Left lung (tissue), 10 donors: ENCODE data around the gene COL9A2. TPM values are rescaled to one million over a fixed set of nuclear protein-coding genes. Genes with fewer than 3 reads are reported as not detected.
A peak's percentile ranks its signal among the peaks of the same experiment; 100 is the strongest.

Experiments
- ATAC-seq: fragments of 200-7000 bp; cut with Tn5 transposase; one replicate; pipeline ENCODE4 v1.9.1; 2020; ENCODE audit warnings: moderate library complexity
- DNase-seq, 4 donors: peaks; one replicate each; pipeline ENCODE4 v3.0.0-alpha.2; 2013 to 2020
- H3K27ac ChIP-seq, 2 donors: fragments of 200-600 bp; sonication (generic) in 1 of 2; one replicate each; pipeline versions ENCODE4 v1.5.0 to v1.8.0; 2020 to 2021
- H3K27me3 ChIP-seq, 2 donors: fragments of 200-600 bp; sonication (generic) in 1 of 2; one replicate each; pipeline versions ENCODE4 v1.5.0 to v1.8.0; 2020 to 2021
- H3K36me3 ChIP-seq, 2 donors: fragments of 200-600 bp; sonication (generic) in 1 of 2; one replicate each; pipeline versions ENCODE4 v1.5.0 to v1.8.0; 2020 to 2021
- H3K4me1 ChIP-seq, 2 donors: fragments of 200-600 bp; one replicate each; pipeline ENCODE4 v1.8.0; 2021
- H3K4me3 ChIP-seq, 2 donors: fragments of 200-600 bp; sonication (generic) in 1 of 2; one replicate each; pipeline versions ENCODE4 v1.5.0 to v1.8.0; 2020 to 2021; ENCODE audit warnings: mild to moderate bottlenecking in 1 of 2
- H3K9me3 ChIP-seq, 2 donors: fragments of 200-600 bp; sonication (generic) in 1 of 2; one replicate each; pipeline versions ENCODE4 v1.5.0 to v1.8.0; 2020 to 2021
- intact Hi-C, 2 donors: fragments of 100-400 bp; cut with DNase I; formaldehyde crosslinking; loops; one replicate each; pipeline versions ENCODE4 v1.11.2 to v1.14.2; 2022
- polyA plus RNA-seq, 6 donors: library from polyadenylated mRNA; unstranded; fragments of 120-200 nt; gene quantifications; one replicate each; pipeline ENCODE4 v1.2.1, GENCODE V29; 2013; ENCODE audit not compliant: insufficient read length in 6 of 6
- total RNA-seq, 2 donors: library from RNA; stranded (reverse); fragmentation: NEBNext Ultra II Directional; extraction: Animal tissue kit (Norgen Biotek cat#: 25700); gene quantifications; one replicate each; pipeline ENCODE4 v1.2.1, GENCODE V29; 2021
- TF ChIP-seq, protein P1 (sequence below), 2 donors: fragments of 200-600 bp; sonication (generic) in 1 of 2; IDR thresholded peaks; one replicate each; pipeline versions ENCODE4 v1.5.0 to v1.8.0; 2021; ENCODE audit warnings: antibody characterized with exemption in 2 of 2
- donor health status: DM: no; HTN: yes; CAD: no.
- donor health status: DM: no; HTN: no; CAD: no.

Gene COL9A2
- total and polyA plus RNA-seq, 8 donors: 1.1 to 29.7 (median 19.9) TPM

DNA sequence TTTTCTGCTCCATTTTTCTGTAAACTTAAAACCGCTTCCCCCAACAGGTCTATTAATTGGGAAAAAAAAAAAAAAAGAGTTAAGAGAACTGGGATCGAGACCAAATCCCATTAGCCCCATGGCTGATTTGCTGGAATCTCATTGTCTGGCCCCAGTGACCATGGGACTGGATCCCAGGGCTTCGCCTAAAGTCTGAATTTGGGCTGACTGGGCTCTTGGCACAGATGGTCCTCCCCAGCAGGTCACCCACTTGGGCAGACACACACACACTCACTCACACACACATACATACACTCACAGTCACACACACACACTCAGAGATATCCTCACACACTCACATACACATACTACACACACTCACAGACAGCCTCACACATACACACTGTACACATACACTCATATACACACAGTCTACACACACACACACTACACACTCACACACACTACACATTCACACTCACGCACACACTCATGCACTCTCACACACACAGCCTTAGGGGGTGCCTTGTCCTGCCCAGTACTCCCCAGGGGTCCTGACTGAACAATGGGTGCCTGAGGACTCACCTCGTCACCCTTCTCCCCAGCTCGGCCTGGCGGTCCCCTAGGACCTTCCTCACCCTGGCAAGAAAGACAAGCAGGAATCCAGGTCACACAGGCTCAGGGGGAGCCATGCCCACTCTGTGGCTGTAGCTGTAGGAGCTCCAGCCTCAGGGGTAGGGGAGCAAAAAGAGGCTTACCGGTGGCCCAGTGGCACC, 7.5 kb downstream of the COL9A2 start:
- ATAC-seq (no peak), DNase-seq (peak in 2 of 4 donors; percentile 40 to 48)
- Histone ChIP-seq H3K4me3 (no peak overlapping the region), H3K27me3 (peaks cover 0 to 8% of the 10 kb centered on the region in 2 donors), H3K9me3 (no peaks in the 10 kb centered on the region), H3K4me1 (peaks cover under 1 to 14% of the 10 kb centered on the region in 2 donors), H3K27ac (no peak overlapping the region), H3K36me3 (no peaks in the 10 kb centered on the region)
- intact Hi-C loops: no loop called here
- TF ChIP-seq, protein P1, sequence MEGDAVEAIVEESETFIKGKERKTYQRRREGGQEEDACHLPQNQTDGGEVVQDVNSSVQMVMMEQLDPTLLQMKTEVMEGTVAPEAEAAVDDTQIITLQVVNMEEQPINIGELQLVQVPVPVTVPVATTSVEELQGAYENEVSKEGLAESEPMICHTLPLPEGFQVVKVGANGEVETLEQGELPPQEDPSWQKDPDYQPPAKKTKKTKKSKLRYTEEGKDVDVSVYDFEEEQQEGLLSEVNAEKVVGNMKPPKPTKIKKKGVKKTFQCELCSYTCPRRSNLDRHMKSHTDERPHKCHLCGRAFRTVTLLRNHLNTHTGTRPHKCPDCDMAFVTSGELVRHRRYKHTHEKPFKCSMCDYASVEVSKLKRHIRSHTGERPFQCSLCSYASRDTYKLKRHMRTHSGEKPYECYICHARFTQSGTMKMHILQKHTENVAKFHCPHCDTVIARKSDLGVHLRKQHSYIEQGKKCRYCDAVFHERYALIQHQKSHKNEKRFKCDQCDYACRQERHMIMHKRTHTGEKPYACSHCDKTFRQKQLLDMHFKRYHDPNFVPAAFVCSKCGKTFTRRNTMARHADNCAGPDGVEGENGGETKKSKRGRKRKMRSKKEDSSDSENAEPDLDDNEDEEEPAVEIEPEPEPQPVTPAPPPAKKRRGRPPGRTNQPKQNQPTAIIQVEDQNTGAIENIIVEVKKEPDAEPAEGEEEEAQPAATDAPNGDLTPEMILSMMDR (IDR thresholded peaks at IDR 0.05): no peak

DNA sequence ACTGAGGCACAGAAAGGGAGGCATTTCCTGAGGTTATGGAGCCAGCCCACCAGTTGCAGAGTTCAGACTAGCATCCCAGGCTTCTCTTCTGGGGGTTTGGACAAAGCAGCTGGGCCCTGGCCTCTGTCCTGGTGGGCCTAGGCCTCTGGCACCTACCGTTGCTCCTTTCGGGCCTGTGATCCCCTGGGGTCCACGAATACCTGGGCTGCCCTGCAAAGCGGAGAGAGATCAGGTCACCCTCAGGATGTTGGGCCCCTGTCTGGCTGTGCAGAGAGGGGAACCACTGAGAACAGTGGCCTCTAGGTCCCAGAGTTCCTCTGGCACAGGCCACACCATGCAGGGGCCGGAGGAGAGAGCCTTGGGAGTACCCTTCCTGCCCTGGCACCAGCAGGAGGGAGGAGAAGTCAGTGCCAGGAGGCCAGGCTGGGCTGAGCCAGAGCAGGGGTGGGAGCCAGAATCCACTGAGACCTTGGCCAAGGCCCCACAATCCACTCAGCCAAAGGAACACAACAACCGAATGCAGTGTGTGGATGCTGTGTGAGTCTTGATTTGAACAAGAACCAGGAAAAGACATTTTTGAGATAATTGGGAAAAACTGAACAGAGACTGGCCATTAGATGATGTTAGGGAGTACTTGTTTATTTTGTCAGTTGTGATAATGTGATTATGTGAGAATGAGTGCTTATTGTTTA, 8.9 kb downstream of the COL9A2 start:
- H3K27me3 ChIP-seq: peaks cover 0 to 12% of the 10 kb centered on the region in 2 donors
- intact Hi-C loops: no loop called here
- no peaks in the 10 kb centered on the region for H3K9me3 ChIP-seq
- no peak overlapping the region for H3K4me3 ChIP-seq
- peaks cover 0 to 14% of the 10 kb centered on the region in 2 donors for H3K4me1 ChIP-seq
- no peaks in the 10 kb centered on the region for H3K36me3 ChIP-seq
- peak in 2 of 4 donors; percentile 50 to 64 for DNase-seq
- H3K27ac ChIP-seq: peak overlapping the region in 1 of 2 donors; percentile 39
- no peak for ATAC-seq
- TF ChIP-seq, protein P1 (IDR thresholded peaks at IDR 0.05): no peak

DNA sequence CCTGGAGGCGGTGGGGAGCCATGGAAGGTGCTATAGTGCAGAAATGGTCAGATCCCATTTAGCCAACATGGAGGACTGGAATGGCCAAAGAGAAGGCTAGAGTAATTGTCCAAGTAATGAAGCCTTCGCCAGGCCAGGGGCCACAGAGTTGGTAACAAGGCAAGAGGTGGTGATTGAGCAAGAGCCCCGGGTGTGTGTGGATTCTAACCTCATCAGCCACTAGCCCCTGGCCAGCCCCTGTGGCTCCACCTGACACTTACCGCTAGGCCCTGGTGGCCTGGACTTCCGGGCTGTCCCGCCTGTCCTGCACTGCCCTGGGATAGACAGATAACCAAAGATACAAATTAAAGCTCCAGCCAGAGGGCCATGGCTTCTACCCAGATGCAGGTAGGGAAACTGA, 9.9 kb downstream of the COL9A2 start:
- no peak for DNase-seq
- no peak for ATAC-seq
- Histone ChIP-seq H3K4me3 (no peak overlapping the region), H3K27me3 (peaks cover 0 to 12% of the 10 kb centered on the region in 2 donors), H3K9me3 (no peaks in the 10 kb centered on the region), H3K27ac (no peak overlapping the region), H3K4me1 (peaks cover 0 to 6% of the 10 kb centered on the region in 2 donors), H3K36me3 (no peaks in the 10 kb centered on the region)
- intact Hi-C loops: no loop called here
- TF ChIP-seq, protein P1 (IDR thresholded peaks at IDR 0.05): no peak

DNA sequence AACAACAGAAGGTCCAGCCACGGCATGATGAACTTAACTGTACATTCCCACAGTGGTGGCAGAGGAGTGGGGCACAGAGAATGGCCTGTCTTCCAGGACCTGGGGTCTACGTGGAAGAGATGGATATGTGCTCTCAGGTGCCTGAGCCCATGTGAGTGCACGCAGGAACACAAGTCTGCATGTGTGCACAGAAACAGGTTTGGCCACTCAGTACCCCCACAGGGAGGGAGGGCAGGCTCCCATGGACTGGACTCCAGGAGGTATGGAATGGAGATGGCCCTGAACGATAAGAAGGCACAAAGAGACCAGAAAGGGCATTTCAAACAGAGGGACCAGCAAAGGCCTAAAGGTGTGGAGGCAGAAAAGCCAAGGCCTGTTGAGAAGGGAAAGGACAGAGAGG, 10.8 kb downstream of the COL9A2 start:
- ATAC-seq (no peak), DNase-seq (peak in 1 of 4 donors; percentile 72)
- Histone ChIP-seq H3K27me3 (peaks cover 0 to 12% of the 10 kb centered on the region in 2 donors), H3K9me3 (no peaks in the 10 kb centered on the region), H3K4me1 (no peaks in the 10 kb centered on the region), H3K27ac (no peak overlapping the region), H3K36me3 (no peaks in the 10 kb centered on the region), H3K4me3 (no peak overlapping the region)
- TF ChIP-seq, protein P1 (IDR thresholded peaks at IDR 0.05): no peak
- intact Hi-C loops: no loop called here

DNA sequence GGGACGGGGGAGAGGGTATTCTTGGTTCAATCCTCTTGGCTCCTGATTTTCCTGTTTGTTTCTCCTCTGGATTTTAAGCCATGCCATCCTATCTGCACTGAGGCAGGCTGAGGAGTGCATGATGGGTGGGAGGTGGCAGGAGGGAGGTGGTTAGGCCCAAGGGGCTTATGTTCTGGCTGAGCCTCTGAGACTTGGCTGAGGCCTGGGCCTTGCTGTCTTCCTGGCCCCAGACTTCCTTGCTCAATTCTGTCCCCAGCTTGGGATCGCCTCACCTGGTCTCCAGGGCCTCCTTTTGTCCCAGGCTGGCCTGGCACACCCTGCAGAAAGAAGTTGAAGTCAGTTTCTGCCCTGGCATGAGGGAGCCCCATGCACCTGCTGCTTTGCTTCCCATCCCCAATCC, 11.2 kb downstream of the COL9A2 start:
- H3K4me1 ChIP-seq: no peaks in the 10 kb centered on the region
- ATAC-seq (no peak), DNase-seq (no peak)
- intact Hi-C loops: no loop called here
- TF ChIP-seq, protein P1 (IDR thresholded peaks at IDR 0.05): no peak
- no peak overlapping the region for H3K27ac ChIP-seq
- no peak overlapping the region for H3K4me3 ChIP-seq
- no peaks in the 10 kb centered on the region for H3K36me3 ChIP-seq
- peaks cover 0 to 12% of the 10 kb centered on the region in 2 donors for H3K27me3 ChIP-seq
- no peaks in the 10 kb centered on the region for H3K9me3 ChIP-seq
